GM21528 (cell line): ENCODE results near the gene VN1R4.
"Not testable (repeated sequence)": the region's sequence is repeated elsewhere in the genome, so short reads cannot be mapped to it uniquely, and the experiment has no call there.

Source experiments
- ATAC-seq: cut with Tn5 transposase; IDR thresholded peaks from one replicate; pipeline ENCODE4 v1.9.1; 2021; ENCODE audit warnings: mild to moderate bottlenecking, moderate library complexity; ENCODE audit not compliant: unreplicated experiment, low FRiP score

VN1R4 gene

GRCh38 chr19:53267623-53268022 lies at the start of gene VN1R4:
VN1R4 (minus strand) TSS chr19:53267723; CDS start chr19:53267665, 58 bp downstream.
- not testable (repeated sequence) for ATAC-seq

DNA sequence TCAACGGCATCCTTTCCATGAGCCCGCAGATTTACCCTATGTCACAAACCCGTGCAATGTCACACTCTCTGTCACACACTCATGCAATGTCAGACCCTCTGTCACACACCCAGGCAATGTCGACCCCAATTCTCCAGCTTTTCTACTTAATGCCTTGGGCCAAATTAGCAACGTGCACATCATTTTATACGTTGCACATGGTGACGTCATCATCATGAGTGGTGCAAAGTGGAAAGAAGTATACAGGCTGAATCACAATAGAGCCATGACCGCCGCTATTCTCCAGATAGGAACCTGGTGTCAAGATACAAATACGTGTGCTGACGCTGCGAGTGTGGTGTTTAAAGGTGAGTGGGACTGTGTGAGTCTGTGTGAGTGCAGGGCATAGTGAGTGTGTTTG lies 44.4 kb upstream of the VN1R4 start:
- no peak for ATAC-seq

- ATAC-seq: no peak
Observed at GRCh38 chr19:53311044-53311443, 43.5 kb upstream of the VN1R4 start.

DNA sequence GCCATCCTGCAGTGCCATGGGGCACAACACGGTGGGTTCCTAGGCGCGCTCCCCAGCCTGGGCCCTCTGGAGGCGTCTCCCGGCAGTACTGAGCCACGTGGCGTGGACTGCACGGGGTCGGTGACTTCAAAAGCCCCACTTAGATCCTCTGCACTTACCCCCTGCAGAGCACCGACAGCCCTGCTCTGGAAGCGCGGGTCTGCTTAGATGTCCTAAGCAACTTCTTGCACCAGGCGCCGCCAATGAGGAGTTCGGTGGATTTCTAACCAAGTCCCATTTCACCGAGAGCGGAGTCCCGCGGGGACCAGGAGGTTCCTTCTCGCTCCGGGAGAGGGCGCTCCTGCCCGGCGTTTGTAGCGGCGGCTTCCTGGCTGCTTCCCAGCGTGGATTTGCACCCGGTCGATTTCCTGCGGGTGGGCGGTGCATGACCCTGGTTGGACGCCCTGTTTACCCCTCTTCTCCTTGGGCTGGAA lies 40.9 kb upstream of the VN1R4 start:
- no peak for ATAC-seq

DNA sequence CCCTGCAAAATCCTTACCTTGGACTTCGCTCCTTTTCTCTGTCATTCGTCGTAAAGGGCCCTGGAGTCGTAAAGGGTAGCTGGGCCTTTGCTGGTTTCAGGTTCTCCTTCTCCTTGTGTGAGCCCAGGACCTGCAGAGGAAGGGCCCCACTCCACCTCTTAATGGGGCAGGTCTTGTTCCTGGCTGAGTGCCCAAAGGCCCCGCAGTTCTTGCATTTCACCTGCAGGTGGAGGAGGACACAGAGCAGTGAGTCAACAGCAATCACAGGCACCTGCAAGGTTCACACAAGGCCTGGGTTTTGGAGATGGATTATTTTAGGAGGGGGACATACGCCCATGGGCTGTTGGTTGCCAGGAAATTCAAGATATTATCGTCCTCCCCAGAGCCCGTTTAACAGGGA lies 33.8 kb upstream of the VN1R4 start:
- not testable (repeated sequence) for ATAC-seq

DNA sequence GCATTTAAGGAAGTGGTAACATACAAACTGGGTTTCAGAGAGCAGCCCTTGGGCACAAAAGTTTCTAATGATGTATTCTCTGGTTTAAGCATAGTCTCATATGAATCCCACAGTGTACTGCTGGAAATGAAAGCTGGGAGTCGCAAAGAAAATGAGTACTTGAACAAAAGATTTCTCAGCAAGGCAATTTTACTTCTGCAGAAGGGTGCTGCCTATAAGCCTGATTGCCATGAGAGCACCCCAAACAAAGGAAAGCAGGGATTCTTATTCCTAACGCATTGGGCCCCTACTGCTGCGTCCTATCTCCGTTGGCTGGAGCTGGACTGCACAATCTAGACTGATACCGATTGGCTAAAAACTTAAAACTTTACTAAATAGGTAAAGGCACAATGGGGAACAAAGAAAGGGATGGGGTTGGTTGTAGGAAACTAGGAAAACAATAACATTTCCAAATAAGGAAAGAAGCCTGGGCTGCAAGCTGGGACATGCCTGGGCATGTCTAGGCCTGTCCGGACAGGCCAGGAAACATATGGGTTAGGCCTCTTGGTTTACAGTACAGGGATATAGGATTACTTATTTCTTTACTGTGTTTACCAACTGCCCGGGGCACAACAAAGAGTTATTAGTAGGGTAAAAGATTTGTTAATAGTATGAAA lies 27.4 kb upstream of the VN1R4 start:
- no peak for ATAC-seq

DNA sequence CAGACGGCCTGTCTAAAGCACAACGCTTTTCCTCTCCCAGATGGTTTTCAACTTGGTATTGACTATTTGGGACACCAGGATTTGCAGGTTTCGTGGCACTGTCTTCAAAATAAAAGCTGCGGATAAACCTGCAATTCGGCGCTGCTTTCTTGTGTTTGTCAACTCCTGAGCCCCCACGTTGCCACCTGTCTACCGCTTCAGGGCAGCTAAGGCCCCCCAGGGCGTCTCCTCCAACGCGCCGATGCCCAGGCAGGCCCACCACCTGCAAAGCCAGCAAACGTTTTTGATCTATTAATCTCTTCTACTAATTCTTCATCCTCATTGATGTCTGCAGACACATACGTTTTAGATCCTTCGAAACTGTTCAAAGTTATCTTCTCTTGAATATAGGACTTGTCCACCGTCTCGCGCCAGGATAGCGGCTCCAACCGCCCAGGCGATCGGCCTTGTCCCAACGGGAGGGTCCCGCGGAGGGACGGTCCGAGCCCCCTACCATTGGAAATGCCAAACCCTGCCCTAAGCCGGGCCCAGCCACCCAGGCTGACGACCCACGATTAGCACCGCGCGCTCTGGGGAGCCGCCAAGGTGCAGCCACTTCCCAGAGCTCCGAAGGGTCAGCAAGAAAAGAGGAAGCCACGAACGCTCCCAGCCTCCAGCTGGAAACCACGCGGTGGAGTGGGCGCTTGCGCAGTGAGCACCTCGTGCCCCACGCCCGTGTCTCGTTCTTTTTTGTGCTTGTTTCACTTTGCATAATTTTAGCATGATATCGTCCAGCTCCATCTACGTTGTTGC lies 23.4 kb upstream of the VN1R4 start:
- ATAC-seq: no peak

DNA sequence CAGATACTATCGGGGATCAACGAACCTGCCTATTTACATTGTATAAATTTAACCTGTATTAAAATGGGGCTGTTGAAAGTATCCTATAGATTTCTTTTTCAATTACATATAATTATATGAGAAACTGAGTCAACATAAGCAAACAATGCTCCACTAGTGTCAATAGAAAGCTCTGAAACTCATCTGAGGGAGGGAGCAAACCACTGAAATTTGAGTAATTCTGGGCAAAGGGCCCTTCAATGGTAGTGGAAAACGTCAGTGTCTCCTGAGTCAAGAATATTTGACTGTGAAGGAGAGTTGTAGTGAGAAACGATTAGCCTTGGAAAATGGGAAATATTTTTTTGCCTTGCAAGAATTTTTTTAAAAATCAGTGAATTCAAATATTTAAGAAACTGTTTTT lies 17.6 kb upstream of the VN1R4 start:
- ATAC-seq: no peak

DNA sequence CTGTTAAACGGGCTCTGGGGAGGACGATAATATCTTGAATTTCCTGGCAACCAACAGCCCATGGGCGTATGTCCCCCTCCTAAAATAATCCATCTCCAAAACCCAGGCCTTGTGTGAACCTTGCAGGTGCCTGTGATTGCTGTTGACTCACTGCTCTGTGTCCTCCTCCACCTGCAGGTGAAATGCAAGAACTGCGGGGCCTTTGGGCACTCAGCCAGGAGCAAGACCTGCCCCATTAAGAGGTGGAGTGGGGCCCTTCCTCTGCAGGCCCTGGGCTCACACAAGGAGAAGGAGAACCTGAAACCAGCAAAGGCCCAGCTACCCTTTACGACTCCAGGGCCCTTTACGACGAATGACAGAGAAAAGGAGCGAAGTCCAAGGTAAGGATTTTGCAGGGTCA lies 14.4 kb upstream of the VN1R4 start:
- not testable (repeated sequence) for ATAC-seq

- ATAC-seq: no peak
Observed at GRCh38 chr19:53275480-53275879, 8.0 kb upstream of the VN1R4 start.

DNA sequence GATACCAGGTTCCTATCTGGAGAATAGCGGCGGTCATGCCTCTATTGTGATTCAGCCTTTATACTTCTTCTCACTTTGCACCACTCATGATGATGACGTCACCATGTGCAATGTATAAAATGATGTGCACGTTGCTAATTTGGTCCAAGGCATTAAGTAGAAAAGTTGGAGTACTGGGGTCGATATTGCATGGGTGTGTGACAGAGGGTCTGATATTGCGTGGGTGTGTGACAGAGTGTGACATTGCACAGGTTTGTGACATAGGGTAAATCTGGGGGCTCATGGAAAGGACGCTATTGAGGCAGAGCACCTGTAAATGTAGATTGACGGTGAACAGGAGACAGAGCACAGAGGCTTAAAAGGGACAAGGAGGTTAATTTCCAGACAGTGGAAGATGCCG lies 4.5 kb upstream of the VN1R4 start:
- ATAC-seq: no peak

DNA sequence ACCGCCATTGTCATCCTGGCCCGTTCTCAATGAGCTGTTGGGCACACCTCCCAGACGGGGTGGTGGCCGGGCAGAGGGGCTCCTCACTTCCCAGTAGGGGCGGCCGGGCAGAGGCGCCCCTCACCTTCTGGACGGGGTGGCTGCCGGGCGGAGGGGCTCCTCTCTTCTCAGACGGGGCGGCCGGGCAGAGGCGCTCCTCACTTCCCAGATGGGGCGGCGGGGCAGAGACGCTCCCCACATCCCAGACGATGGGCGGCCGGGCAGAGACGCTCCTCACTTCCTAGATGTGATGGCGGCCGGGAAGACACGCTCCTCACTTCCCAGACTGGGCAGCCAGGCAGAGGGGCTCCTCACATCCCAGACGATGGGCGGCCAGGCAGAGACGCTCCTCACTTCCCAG lies 2.3 kb upstream of the VN1R4 start:
- ATAC-seq: not testable (repeated sequence)

DNA sequence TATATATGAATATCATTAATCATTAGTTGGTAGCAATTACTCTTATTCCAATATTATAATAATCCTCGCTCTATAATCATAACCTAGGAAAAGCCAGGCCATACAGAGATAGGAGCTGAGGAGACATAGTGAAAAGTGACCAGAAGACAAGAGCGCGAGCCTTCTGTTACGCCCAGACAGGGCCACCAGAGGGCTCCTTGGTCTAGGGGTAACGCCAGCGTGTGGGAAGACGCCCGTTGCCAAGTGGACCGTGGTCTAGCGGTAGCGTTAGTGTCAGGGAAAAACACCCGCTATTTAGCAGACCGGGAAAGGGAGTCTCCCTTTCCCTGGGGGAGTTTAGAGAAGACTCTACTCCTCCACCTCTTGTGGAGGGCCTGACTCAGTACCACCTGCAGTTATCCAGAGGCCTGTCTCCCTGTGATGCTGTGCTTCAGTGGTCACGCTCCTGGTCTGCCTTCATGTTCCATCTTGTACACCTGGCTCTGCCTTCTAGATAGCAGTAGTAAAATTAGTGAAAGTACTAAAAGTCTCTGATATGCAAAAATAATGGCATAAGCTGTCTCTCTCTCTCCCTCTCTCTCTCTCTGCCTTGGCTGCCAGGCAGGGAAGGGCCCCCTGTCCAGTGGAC lies 9.7 kb downstream of the VN1R4 start, which contains the start of gene VN1R2:
Gene VN1R2 (plus strand): TSS at position 578 of the 628 bp plus-strand sequence. CDS start 84 bp downstream, outside the sequence.
- not testable (repeated sequence) for ATAC-seq

GRCh38 chr19:53254411-53255341 lies 12.8 kb downstream of the VN1R4 start, which contains the start of gene ZNF677:
ZNF677 (minus strand) TSS chr19:53254873; CDS start chr19:53251550, 3,323 bp downstream.
- ATAC-seq: no peak

DNA sequence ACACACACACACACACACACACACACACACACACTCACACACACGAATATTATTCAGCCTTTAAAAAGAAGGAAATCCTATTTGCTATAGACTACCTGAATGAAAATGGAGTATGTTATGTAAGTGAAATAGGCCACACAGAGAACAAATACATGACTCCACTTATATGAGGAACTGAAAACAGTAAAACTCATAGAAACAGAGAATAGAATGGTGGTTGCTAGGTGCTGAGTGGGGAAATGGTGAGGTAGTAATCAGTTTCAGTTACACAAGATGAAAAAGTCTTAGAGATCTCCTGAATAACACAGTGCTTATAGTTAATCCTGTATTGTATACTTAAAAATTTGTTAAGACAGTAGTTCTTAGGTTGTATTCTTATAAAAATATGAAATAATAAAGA lies 21.0 kb downstream of the VN1R4 start:
- ATAC-seq: no peak

GRCh38 chr19:53237114-53237777 lies 30.3 kb downstream of the VN1R4 start:
- no peak for ATAC-seq

DNA sequence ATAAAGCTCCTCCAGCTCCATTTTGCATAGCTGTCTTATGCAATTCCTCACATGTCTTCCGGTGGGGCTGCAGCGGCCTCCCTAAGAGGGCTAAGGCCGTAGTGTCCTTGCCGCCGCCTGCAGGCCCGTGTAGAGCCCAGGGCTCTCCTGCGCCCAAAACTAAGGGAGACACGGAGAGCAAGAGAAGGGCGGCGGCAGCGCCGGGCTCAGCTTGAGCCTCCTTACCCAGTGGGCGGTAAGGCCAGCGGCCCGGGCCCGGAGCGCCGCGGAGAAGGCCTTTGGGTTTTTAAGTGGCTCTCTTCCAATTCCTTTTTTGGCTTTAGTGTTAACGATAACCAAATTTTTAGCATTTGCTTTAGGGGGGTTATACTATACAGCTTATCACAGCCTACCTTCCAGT lies 42.9 kb downstream of the VN1R4 start:
- ATAC-seq: no peak

GRCh38 chr19:53222716-53223115 lies 44.8 kb downstream of the VN1R4 start:
- not testable (repeated sequence) for ATAC-seq
